ENCODE data around the gene HEXD. TPM values are rescaled to one million over a fixed set of nuclear protein-coding genes. Genes with fewer than 3 reads are reported as not detected.

Gene HEXD
- total RNA-seq, 2 donors from 2014 or later = 32.2 to 33.4 TPM

GRCh38 chr17:82424863-82425159, 6.7 kb downstream of the HEXD start:
- Mint-ChIP-seq H3K27ac (peak overlapping the region; percentile 76), H3K4me1 (peaks cover 18% of the 10 kb centered on the region), H3K27me3 (no peaks in the 10 kb centered on the region), H3K4me3 (no peak overlapping the region), H3K36me3 (ENCODE audit: low read depth) (peaks cover 7% of the 10 kb centered on the region)
- H3K9me3 ChIP-seq (ENCODE audit: control insufficient read depth, low read length, poor library complexity, severe bottlenecking) = no peaks in the 10 kb centered on the region
- no peak for ATAC-seq
- DNase-seq = no peak

- DNase-seq = no peak
- no peaks in the 10 kb centered on the region for H3K27me3 Mint-ChIP-seq
- H3K27ac Mint-ChIP-seq = no peak overlapping the region
- H3K4me3 Mint-ChIP-seq = no peak overlapping the region
- H3K9me3 ChIP-seq (ENCODE audit: control insufficient read depth, low read length, poor library complexity, severe bottlenecking) = no peaks in the 10 kb centered on the region
- no peak for ATAC-seq
- H3K4me1 Mint-ChIP-seq = peaks cover 15% of the 10 kb centered on the region
- peaks cover 8% of the 10 kb centered on the region for H3K36me3 Mint-ChIP-seq (ENCODE audit: low read depth)
Measured at GRCh38 chr17:82428546-82428945, 10.4 kb downstream of the HEXD start.

GRCh38 chr17:82429824-82430223, 11.7 kb downstream of the HEXD start:
- Mint-ChIP-seq H3K4me1 (peaks cover 18% of the 10 kb centered on the region), H3K36me3 (ENCODE audit: low read depth) (peaks cover 8% of the 10 kb centered on the region), H3K4me3 (peak overlapping the region; percentile 52), H3K27me3 (no peaks in the 10 kb centered on the region), H3K27ac (no peak overlapping the region)
- H3K9me3 ChIP-seq (ENCODE audit: control insufficient read depth, low read length, poor library complexity, severe bottlenecking) = no peaks in the 10 kb centered on the region
- no peak for DNase-seq
- no peak for ATAC-seq

GRCh38 chr17:82432017-82432416, 13.9 kb downstream of the HEXD start:
- H3K9me3 ChIP-seq (ENCODE audit: control insufficient read depth, low read length, poor library complexity, severe bottlenecking) = no peaks in the 10 kb centered on the region
- H3K4me1 Mint-ChIP-seq = peaks cover 15% of the 10 kb centered on the region
- no peak overlapping the region for H3K27ac Mint-ChIP-seq
- no peak overlapping the region for H3K4me3 Mint-ChIP-seq
- no peak for ATAC-seq
- H3K27me3 Mint-ChIP-seq = no peaks in the 10 kb centered on the region
- H3K36me3 Mint-ChIP-seq (ENCODE audit: low read depth) = peaks cover 8% of the 10 kb centered on the region
- DNase-seq = no peak

- no peaks in the 10 kb centered on the region for H3K9me3 ChIP-seq (ENCODE audit: control insufficient read depth, low read length, poor library complexity, severe bottlenecking)
- H3K36me3 Mint-ChIP-seq (ENCODE audit: low read depth) = peaks cover 8% of the 10 kb centered on the region
- H3K27ac Mint-ChIP-seq = no peak overlapping the region
- no peak for DNase-seq
- H3K27me3 Mint-ChIP-seq = no peaks in the 10 kb centered on the region
- H3K4me1 Mint-ChIP-seq = peaks cover 15% of the 10 kb centered on the region
- no peak for ATAC-seq
- no peak overlapping the region for H3K4me3 Mint-ChIP-seq
Measured at GRCh38 chr17:82433560-82434215, 15.5 kb downstream of the HEXD start.

- H3K27ac Mint-ChIP-seq = peak overlapping the region; percentile 16
- DNase-seq (no peak), ATAC-seq (peak; percentile 63)
- H3K36me3 Mint-ChIP-seq (ENCODE audit: low read depth) = peaks cover 8% of the 10 kb centered on the region
- H3K27me3 Mint-ChIP-seq = no peaks in the 10 kb centered on the region
- H3K4me3 Mint-ChIP-seq = no peak overlapping the region
- H3K4me1 Mint-ChIP-seq = peaks cover 15% of the 10 kb centered on the region
- no peaks in the 10 kb centered on the region for H3K9me3 ChIP-seq (ENCODE audit: control insufficient read depth, low read length, poor library complexity, severe bottlenecking)
Measured at GRCh38 chr17:82434216-82434565, 16.0 kb downstream of the HEXD start.

- ATAC-seq = no peak
- no peak overlapping the region for H3K4me3 Mint-ChIP-seq
Measured at GRCh38 chr17:82435103-82435502, 17.0 kb downstream of the HEXD start.

GRCh38 chr17:82435601-82436583, 17.7 kb downstream of the HEXD start:
- no peak for ATAC-seq
- H3K9me3 ChIP-seq (ENCODE audit: control insufficient read depth, low read length, poor library complexity, severe bottlenecking) = no peaks in the 10 kb centered on the region
- DNase-seq = no peak
- no peak overlapping the region for H3K4me3 Mint-ChIP-seq
- H3K4me1 Mint-ChIP-seq = peaks cover 6% of the 10 kb centered on the region
- H3K27ac Mint-ChIP-seq = no peak overlapping the region
- H3K27me3 Mint-ChIP-seq = no peaks in the 10 kb centered on the region
- H3K36me3 Mint-ChIP-seq (ENCODE audit: low read depth) = no peaks in the 10 kb centered on the region

More at GRCh38 chr17:82435103-82435502, 17.0 kb downstream of the HEXD start:
- DNase-seq = no peak
- Mint-ChIP-seq H3K27ac (peak overlapping the region; percentile 16), H3K4me1 (peaks cover 7% of the 10 kb centered on the region), H3K27me3 (no peaks in the 10 kb centered on the region), H3K36me3 (ENCODE audit: low read depth) (peaks cover under 1% of the 10 kb centered on the region)
- no peaks in the 10 kb centered on the region for H3K9me3 ChIP-seq (ENCODE audit: control insufficient read depth, low read length, poor library complexity, severe bottlenecking)

GRCh38 chr17:82436601-82437324, 18.6 kb downstream of the HEXD start:
- no peak for ATAC-seq

GRCh38 chr17:82437325-82437668, 19.1 kb downstream of the HEXD start:
- Mint-ChIP-seq H3K27ac (no peak overlapping the region), H3K27me3 (no peaks in the 10 kb centered on the region), H3K4me1 (peaks cover 6% of the 10 kb centered on the region), H3K36me3 (ENCODE audit: low read depth) (no peaks in the 10 kb centered on the region), H3K4me3 (no peak overlapping the region)
- ATAC-seq (no peak), DNase-seq (no peak)
- H3K9me3 ChIP-seq (ENCODE audit: control insufficient read depth, low read length, poor library complexity, severe bottlenecking) = no peaks in the 10 kb centered on the region

More at GRCh38 chr17:82436601-82437324, 18.6 kb downstream of the HEXD start:
- H3K27me3 Mint-ChIP-seq = no peaks in the 10 kb centered on the region
- peaks cover 6% of the 10 kb centered on the region for H3K4me1 Mint-ChIP-seq
- no peaks in the 10 kb centered on the region for H3K9me3 ChIP-seq (ENCODE audit: control insufficient read depth, low read length, poor library complexity, severe bottlenecking)
- no peak overlapping the region for H3K27ac Mint-ChIP-seq
- H3K4me3 Mint-ChIP-seq = no peak overlapping the region
- no peaks in the 10 kb centered on the region for H3K36me3 Mint-ChIP-seq (ENCODE audit: low read depth)
- no peak for DNase-seq

GRCh38 chr17:82438401-82439193, 20.4 kb downstream of the HEXD start:
- Mint-ChIP-seq H3K4me3 (no peak overlapping the region), H3K27ac (no peak overlapping the region), H3K27me3 (no peaks in the 10 kb centered on the region), H3K4me1 (peaks cover 5% of the 10 kb centered on the region), H3K36me3 (ENCODE audit: low read depth) (no peaks in the 10 kb centered on the region)
- no peak for DNase-seq
- ATAC-seq = no peak
- no peaks in the 10 kb centered on the region for H3K9me3 ChIP-seq (ENCODE audit: control insufficient read depth, low read length, poor library complexity, severe bottlenecking)

- no peak for DNase-seq
- no peak overlapping the region for H3K27ac Mint-ChIP-seq
- no peaks in the 10 kb centered on the region for H3K36me3 Mint-ChIP-seq (ENCODE audit: low read depth)
- ATAC-seq = no peak
- no peaks in the 10 kb centered on the region for H3K9me3 ChIP-seq (ENCODE audit: control insufficient read depth, low read length, poor library complexity, severe bottlenecking)
- H3K27me3 Mint-ChIP-seq = no peaks in the 10 kb centered on the region
- H3K4me1 Mint-ChIP-seq = peaks cover 2% of the 10 kb centered on the region
- H3K4me3 Mint-ChIP-seq = no peak overlapping the region
Measured at GRCh38 chr17:82439194-82439828, 21.2 kb downstream of the HEXD start.
